HepG2 (cell line): ENCODE data around the gene DNAJC7. TPM values are rescaled to one million over a fixed set of nuclear protein-coding genes. Genes with fewer than 3 reads are reported as not detected.

Experiments
- ATAC-seq: fragments of 200-7000 bp; cut with Tn5 transposase; 3 replicates; pipeline ENCODE4 v1.9.1; 2020; ENCODE audit warnings: mild to moderate bottlenecking, moderate library complexity
- BruUV-seq: library from RNA; stranded (reverse); fragments of 400-500 nt; replicated peaks from 2 replicates; lab custom pipeline; 2021; lab: Mats Ljungman, UMichigan
- CTCF ChIA-PET: fragments of 300-600 bp; formaldehyde crosslinking; extraction: SDS; loops from one replicate; lab custom pipeline; 2021; ENCODE audit warnings: low total read pairs, inconsistent platforms, low intra/inter-chr PET ratio; lab: Yijun Ruan, JAX
- POLR2A ChIA-PET: fragments of 350-600 bp; sonication (Branson Sonifier 250); formaldehyde crosslinking; loops from one replicate; lab custom pipeline; 2020; ENCODE audit warnings: antibody characterized with exemption, inconsistent platforms; lab: Yijun Ruan, JAX
- DNase-seq: peaks from one replicate; pipeline ENCODE4 v3.0.0-alpha.2; 2015; ENCODE audit warnings: low spot score
- FAIRE-seq: peaks from 3 replicates; lab custom pipeline; 2011; peaks lifted over from hg19 to GRCh38; lab: Jason Lieb, UNC
- H2AFZ ChIP-seq: one replicate; pipeline ENCODE4 v1.6.1; 2011; ENCODE audit warnings: low read length, inconsistent platforms
- H3K27ac ChIP-seq: fragments of 300-600 bp; 3 replicates; pipeline ENCODE4 v1.8.0; 2011; ENCODE audit warnings: mixed run types, mild to moderate bottlenecking, mixed read lengths, low read length, inconsistent platforms; ENCODE audit not compliant: insufficient read depth; ENCODE audit errors: extremely low read length
- H3K27me3 ChIP-seq, 2 experiments: fragments of 200-600 bp in 1 of 2; 2 replicates in 1 of 2; 3 replicates in 1 of 2; pipeline versions ENCODE4 v1.6.0 to v1.8.0; 2011; ENCODE audit warnings: low read length in 2 of 2, mild to moderate bottlenecking in 2 of 2, moderate library complexity in 2 of 2, inconsistent platforms in 1 of 2; ENCODE audit not compliant: insufficient read depth in 2 of 2, control insufficient read depth in 1 of 2
- H3K36me3 ChIP-seq, 2 experiments: fragments of 200-600 bp in 1 of 2; replicated peaks in 1 of 2; 2 replicates in 1 of 2; 3 replicates in 1 of 2; pipeline versions ENCODE4 v1.5.1 to v1.8.0; 2011; ENCODE audit warnings: low read length in 2 of 2, inconsistent platforms in 1 of 2; ENCODE audit not compliant: insufficient read depth in 2 of 2, control insufficient read depth in 1 of 2
- H3K4me1 ChIP-seq: 2 replicates; pipeline ENCODE4 v1.5.1; 2012; ENCODE audit warnings: low read length, inconsistent platforms; ENCODE audit not compliant: insufficient read depth
- H3K4me2 ChIP-seq: 2 replicates; pipeline ENCODE4 v1.6.0; 2011; ENCODE audit warnings: low read depth, low read length, inconsistent platforms
- H3K4me3 ChIP-seq, 3 experiments: fragments of 200-600 bp in 1 of 3; sonication (generic), shearing (Covaris generic) in 1 of 3; replicated peaks in 1 of 3; 2 replicates each; pipeline ENCODE4 v1.5.1; 2011 to 2016; ENCODE audit warnings: low read length in 3 of 3, inconsistent platforms in 2 of 3, low read depth in 2 of 3, mild to moderate bottlenecking in 2 of 3, control low read depth in 1 of 3, mixed read lengths in 1 of 3; ENCODE audit not compliant: insufficient read depth in 1 of 3
- H3K79me2 ChIP-seq: one replicate; pipeline ENCODE4 v1.6.1; 2011; ENCODE audit warnings: low read length, inconsistent platforms; ENCODE audit not compliant: insufficient read depth
- H3K9ac ChIP-seq: 2 replicates; pipeline ENCODE4 v1.6.0; 2011; ENCODE audit warnings: mild to moderate bottlenecking, low read depth, low read length, inconsistent platforms; ENCODE audit not compliant: insufficient read depth
- H3K9me3 ChIP-seq: 2 replicates; pipeline ENCODE4 v1.5.1; 2012; ENCODE audit warnings: mild to moderate bottlenecking, low read length
- H4K20me1 ChIP-seq: 2 replicates; pipeline ENCODE4 v1.6.0; 2011; ENCODE audit warnings: inconsistent platforms, mild to moderate bottlenecking, low read length, moderate library complexity; ENCODE audit not compliant: insufficient read depth
- CREB1 ChIP-seq, 2 experiments: fragments of 450-650 bp in 1 of 2; IDR thresholded peaks; 2 replicates each; pipeline ENCODE4 v1.6.1; 2016 to 2017; ENCODE audit warnings: control low read depth in 1 of 2, mild to moderate bottlenecking in 1 of 2, missing compliant biosample characterization in 1 of 2, missing genetic modification characterization in 1 of 2
- ELF1 ChIP-seq: sonication (generic); formaldehyde crosslinking; IDR thresholded peaks from 2 replicates; pipeline ENCODE4 v1.4.0; 2020; ENCODE audit warnings: missing genetic modification reagents
- GPN1 ChIP-seq: sonication (generic); formaldehyde crosslinking; IDR thresholded peaks from 2 replicates; pipeline ENCODE4 v1.5.1; 2020; ENCODE audit warnings: missing genetic modification reagents, borderline replicate concordance
- HOXA9 ChIP-seq: sonication (generic); formaldehyde crosslinking; IDR thresholded peaks from 2 replicates; pipeline ENCODE4 v1.8.1; 2022; ENCODE audit warnings: missing genetic modification reagents, mild to moderate bottlenecking, moderate library complexity, borderline replicate concordance
- IKZF4 ChIP-seq: sonication (generic); formaldehyde crosslinking; IDR thresholded peaks from 2 replicates; pipeline ENCODE4 v1.5.1; 2020; ENCODE audit warnings: borderline replicate concordance, mild to moderate bottlenecking, low read depth, missing genetic modification reagents; ENCODE audit errors: not compliant biosample characterization
- KMT2B ChIP-seq: IDR thresholded peaks from 2 replicates; pipeline ENCODE4 v1.6.1; 2016; ENCODE audit warnings: missing genetic modification reagents, missing compliant biosample characterization
- MEF2D ChIP-seq: sonication (generic); formaldehyde crosslinking; IDR thresholded peaks from 2 replicates; pipeline ENCODE4 v1.5.1; 2020; ENCODE audit warnings: mild to moderate bottlenecking, missing genetic modification reagents
- MXI1 ChIP-seq: IDR thresholded peaks from 3 replicates; pipeline ENCODE4 v1.6.1; 2012; ENCODE audit warnings: low read depth, low read length, inconsistent platforms, borderline replicate concordance
- PAXIP1 ChIP-seq: sonication (generic); formaldehyde crosslinking; conservative IDR thresholded peaks from 2 replicates; pipeline ENCODE4 v1.4.0; 2020; ENCODE audit warnings: mild to moderate bottlenecking, missing genetic modification reagents, moderate library complexity
- ZFAT ChIP-seq: sonication (generic); formaldehyde crosslinking; conservative IDR thresholded peaks from 2 replicates; pipeline ENCODE4 v1.8.1; 2023; ENCODE audit warnings: missing genetic modification reagents, inconsistent platforms
- ZNF34 ChIP-seq: sonication (generic); formaldehyde crosslinking; IDR thresholded peaks from 2 replicates; pipeline ENCODE4 v1.4.0; 2020; ENCODE audit warnings: mild to moderate bottlenecking, missing genetic modification reagents, borderline replicate concordance
- ZNF354B ChIP-seq: sonication (generic); formaldehyde crosslinking; IDR thresholded peaks from 2 replicates; pipeline ENCODE4 v1.8.0; 2022; ENCODE audit warnings: mild to moderate bottlenecking, missing genetic modification reagents
- ZNF614 ChIP-seq: IDR thresholded peaks from 2 replicates; pipeline ENCODE4 v1.6.1; 2018; ENCODE audit warnings: missing biosample characterization, missing genetic modification reagents, inconsistent platforms, borderline replicate concordance
- WGBS: methylation state at CpG from one replicate; pipeline ENCODE4 v1.1.6; 2017; ENCODE audit warnings: low lambda C conversion rate; 5-methylcytosine and 5-hydroxymethylcytosine counted together
- in situ Hi-C: cut with HindIII; loops from 2 replicates; pipeline ENCODE4 v1.10.0; 2017; ENCODE audit warnings: low pct_unique_long_range_greater_than_20kb; ENCODE audit not compliant: extremely low pct_ligation_motif_present
- intact Hi-C: fragments of 100-400 bp; cut with micrococcal nuclease; formaldehyde crosslinking; loops from one replicate; pipeline ENCODE4 v1.10.0; 2022; ENCODE audit not compliant: unreplicated experiment
- polyA plus RNA-seq, 8 experiments: library from polyadenylated mRNA; depleted of rRNA in 3 of 8; stranded (reverse) in 7 of 8; unstranded in 1 of 8; fragments of >200 nt; fragmentation: Illumina TruSeq in 4 of 8; extraction: Trizol in 4 of 8; gene quantifications; 2 replicates each; pipeline versions ENCODE4 v1.2.1 to v1.2.3, GENCODE V29; 2011 to 2016; ENCODE audit warnings: low read depth in 4 of 8, missing spikeins in 1 of 8, mixed read lengths in 1 of 8; ENCODE audit not compliant: insufficient read depth in 1 of 8
- total RNA-seq, 5 experiments: library from RNA; depleted of rRNA; stranded (reverse); fragments of >200 nt; fragmentation: Illumina TruSeq; extraction: Trizol; gene quantifications; 2 replicates each; pipeline ENCODE4 v1.2.3, GENCODE V29; 2016; ENCODE audit warnings: low read depth in 1 of 5

DNAJC7 gene
- total and polyA plus RNA-seq, 2 of the 13 experiments (the other 11 are each of a cell fraction or from before 2014, with no cell fraction given), result 47.7 to 132 TPM

GRCh38 chr17:41992576-41992975 is 24.7 kb downstream of the DNAJC7 start:
- Histone ChIP-seq H3K4me1 (peaks cover 36% of the 10 kb centered on the region), H3K27ac (no peak overlapping the region), H4K20me1 (no peaks in the 10 kb centered on the region; the same call in 1 of the 2 replicates), H3K9me3 (no peaks in the 10 kb centered on the region), H3K79me2 (no peaks in the 10 kb centered on the region), H3K27me3 (no peaks in the 10 kb centered on the region), H2AFZ (no peak overlapping the region), H3K9ac (no peak overlapping the region), H3K4me3 (no peak overlapping the region), H3K36me3 (peaks cover 50 to 84% of the 10 kb centered on the region in 2 experiments), H3K4me2 (no peak overlapping the region)
- ChIA-PET CTCF (no interaction called here), POLR2A (interaction anchor here (1.4 kb wide), 1 partner anchor 10 kb away, joined by 7 read pairs; no protein-coding TSS in a partner anchor)
- in situ Hi-C loops (no loop called here), intact Hi-C loops (no loop called here)
- DNase-seq (no peak), ATAC-seq (no peak), FAIRE-seq (no peak)
- BruUV-seq, result no TSS peak
- WGBS, result 92% methylated on average over 3 of the region's 3 CpGs
- TF ChIP-seq CREB1 (IDR thresholded peaks at IDR 0.05) (peak; percentile 53), CREB1 (CRISPR knock-in tag; IDR thresholded peaks at IDR 0.05) (no peak), HOXA9 (CRISPR knock-in tag) (no peak)

GRCh38 chr17:41989702-41990419 is 27.4 kb downstream of the DNAJC7 start:
- BruUV-seq, result no TSS peak
- peak overlapping the region; percentile 57 for H3K27ac ChIP-seq
- H3K4me1 ChIP-seq, result peaks cover 36% of the 10 kb centered on the region
- FAIRE-seq (peak; percentile 86), DNase-seq (peak; percentile 94), ATAC-seq (peak; percentile 97)
- WGBS, result 55% methylated on average over 5 of the region's 5 CpGs
- ChIA-PET POLR2A (interaction anchor here (0.7 to 3.6 kb wide), 14 partner anchors 9 to 152 kb away, joined by 3 to 30 read pairs (median 4); partner anchors contain the start of genes CNP, DNAJC7, KLHL10 and NKIRAS2), CTCF (interaction anchor here (1.7 kb wide), 1 partner anchor 30 kb away, joined by 4 read pairs; the partner anchor contains the start of gene NKIRAS2)
- no peaks in the 10 kb centered on the region for H3K79me2 ChIP-seq
- no peaks in the 10 kb centered on the region; the same call in 1 of the 2 replicates for H4K20me1 ChIP-seq
- peaks cover 47 to 83% of the 10 kb centered on the region in 2 experiments for H3K36me3 ChIP-seq
- 0 out of 2 replicates have a peak overlapping the region, but pooled peaks have one; percentile 3 for H3K9ac ChIP-seq
- in situ Hi-C loops, result no loop called here
- H3K4me3 ChIP-seq, result no peak overlapping the region
- intact Hi-C loops, result no loop called here
- peak overlapping the region; percentile 52 for H3K4me2 ChIP-seq
- no peaks in the 10 kb centered on the region for H3K27me3 ChIP-seq
- no peak overlapping the region for H2AFZ ChIP-seq
- H3K9me3 ChIP-seq, result no peaks in the 10 kb centered on the region
- TF ChIP-seq ZNF354B (CRISPR knock-in tag), result no peak
- TF ChIP-seq KMT2B (CRISPR knock-in tag), result peak; percentile 47; the same call in 1 of the 2 replicates
- TF ChIP-seq ELF1 (CRISPR knock-in tag), result 0 out of 2 replicates have a peak, but pooled peaks have one; percentile 12
- TF ChIP-seq PAXIP1 (CRISPR knock-in tag), result peak; percentile 88
- peak; percentile 10; the same call in 1 of the 3 replicates for TF ChIP-seq MXI1
- TF ChIP-seq GPN1, result no peak
- no peak for TF ChIP-seq IKZF4 (CRISPR knock-in tag)
- TF ChIP-seq ZFAT (CRISPR knock-in tag), result no peak
- no peak for TF ChIP-seq ZNF34 (CRISPR knock-in tag)
- peak; percentile 66; the same call in 1 of the 2 replicates for TF ChIP-seq ZNF614 (CRISPR knock-in tag)
- no peak for TF ChIP-seq MEF2D
